Brain pericyte (primary cell): ENCODE results near the gene BLMH.

Experiments
- DNase-seq: peaks from one replicate; pipeline ENCODE4 v3.0.0-alpha.2; 2012; ENCODE audit warnings: low read depth, low spot score

The BLMH gene

GRCh38 chr17:30251931-30252330 lies 39.8 kb downstream of the BLMH start:
- DNase-seq: no peak

GRCh38 chr17:30249460-30249859 lies 42.3 kb downstream of the BLMH start:
- DNase-seq: no peak

GRCh38 chr17:30248786-30249185 lies 43.0 kb downstream of the BLMH start:
- DNase-seq: no peak

- no peak for DNase-seq
Observed at GRCh38 chr17:30246460-30246859, 45.3 kb downstream of the BLMH start.

GRCh38 chr17:30244853-30245385 lies 46.8 kb downstream of the BLMH start:
- no peak for DNase-seq

GRCh38 chr17:30243568-30243967 lies 48.2 kb downstream of the BLMH start:
- no peak for DNase-seq

- no peak for DNase-seq
Observed at GRCh38 chr17:30243002-30243401, 48.7 kb downstream of the BLMH start.

- DNase-seq: no peak
Observed at GRCh38 chr17:30241051-30241450, 50.7 kb downstream of the BLMH start.

- DNase-seq: no peak
Observed at GRCh38 chr17:30240177-30240576, 51.6 kb downstream of the BLMH start.

GRCh38 chr17:30239089-30239462 lies 52.7 kb downstream of the BLMH start:
- no peak for DNase-seq

- no peak for DNase-seq
Observed at GRCh38 chr17:30238387-30239088, 53.2 kb downstream of the BLMH start.

GRCh38 chr17:30238003-30238344 lies 53.8 kb downstream of the BLMH start:
- no peak for DNase-seq

GRCh38 chr17:30237296-30238002 lies 54.3 kb downstream of the BLMH start:
- no peak for DNase-seq

GRCh38 chr17:30236766-30237165 lies 55.0 kb downstream of the BLMH start:
- no peak for DNase-seq

GRCh38 chr17:30236297-30236624 lies 55.5 kb downstream of the BLMH start:
- DNase-seq: no peak

GRCh38 chr17:30235386-30236296 lies 56.1 kb downstream of the BLMH start, which contains the start of gene SLC6A4:
TSS of gene SLC6A4 (minus strand) at chr17:30235697. CDS start at chr17:30221958, 13,739 bp downstream.
- DNase-seq: no peak

GRCh38 chr17:30234964-30235363 lies 56.8 kb downstream of the BLMH start:
- no peak for DNase-seq

GRCh38 chr17:30234296-30234695 lies 57.4 kb downstream of the BLMH start:
- DNase-seq: no peak

GRCh38 chr17:30232824-30233427 lies 58.8 kb downstream of the BLMH start:
- no peak for DNase-seq

GRCh38 chr17:30232015-30232823 lies 59.5 kb downstream of the BLMH start:
- DNase-seq: no peak

GRCh38 chr17:30230596-30231125 lies 61.1 kb downstream of the BLMH start:
- no peak for DNase-seq
